GM12878 (cell line): ENCODE measurements around the gene RPRD1B. TPM values are rescaled to one million over a fixed set of nuclear protein-coding genes. Genes with fewer than 3 reads are reported as not detected.

Experiments
- EGR1 ChIP-seq, 2 experiments: IDR thresholded peaks; 1 replicate in 1 of 2; 2 replicates in 1 of 2; pipeline ENCODE4 v1.6.1; 2011 to 2012; ENCODE audit warnings: low read depth in 2 of 2, low read length in 2 of 2, borderline replicate concordance in 1 of 2, mild to moderate bottlenecking in 1 of 2, moderate library complexity in 1 of 2
- IKZF2 ChIP-seq, 2 experiments: fragments of 450-650 bp; IDR thresholded peaks; 2 replicates each; pipeline ENCODE4 v1.6.1; 2017; ENCODE audit warnings: mild to moderate bottlenecking in 2 of 2, moderate library complexity in 2 of 2
- MAX ChIP-seq: IDR thresholded peaks from 2 replicates; pipeline ENCODE4 v1.6.1; 2012; ENCODE audit warnings: low read depth, low read length, improper control_type of control experiment
- MLLT1 ChIP-seq: fragments of 450-650 bp; IDR thresholded peaks from 2 replicates; pipeline ENCODE4 v1.6.1; 2016; ENCODE audit warnings: mild to moderate bottlenecking
- PBX3 ChIP-seq: IDR thresholded peaks from 2 replicates; pipeline ENCODE4 v1.6.1; 2011; ENCODE audit warnings: mild to moderate bottlenecking, low read depth, low read length, moderate library complexity; ENCODE audit not compliant: insufficient replicate concordance
- POLR2AphosphoS2 ChIP-seq: IDR thresholded peaks from 2 replicates; pipeline ENCODE4 v1.6.1; 2011; ENCODE audit warnings: low read depth, mild to moderate bottlenecking, low read length, improper control_type of control experiment, moderate library complexity
- RCOR1 ChIP-seq: conservative IDR thresholded peaks from 2 replicates; pipeline ENCODE4 v1.6.1; 2012; ENCODE audit warnings: low read depth, low read length, improper control_type of control experiment
- REST ChIP-seq: IDR thresholded peaks from 2 replicates; pipeline ENCODE4 v1.6.1; 2012; ENCODE audit warnings: mild to moderate bottlenecking, low read depth, low read length
- USF1 ChIP-seq: IDR thresholded peaks from 2 replicates; pipeline ENCODE4 v1.6.1; 2011; ENCODE audit warnings: borderline replicate concordance, low read depth, mild to moderate bottlenecking, moderate library complexity, mixed read lengths, low read length; ENCODE audit not compliant: insufficient read depth; ENCODE audit errors: extremely low read length
- ZNF687 ChIP-seq: fragments of 450-650 bp; IDR thresholded peaks from 2 replicates; pipeline ENCODE4 v1.6.1; 2017; ENCODE audit warnings: mild to moderate bottlenecking, moderate library complexity
- polyA plus RNA-seq, 11 experiments: library from polyadenylated mRNA; depleted of rRNA in 4 of 11; unstranded in 6 of 11; stranded (reverse) in 5 of 11; fragments of >200 nt; fragmentation: Nextera tagmentation in 4 of 11; fragmentation: Illumina TruSeq in 1 of 11; extraction: Ambion mirVana in 4 of 11; extraction: Trizol in 1 of 11; gene quantifications; 1 replicate in 1 of 11; 2 replicates in 10 of 11; pipeline versions ENCODE4 v1.2.1 to v1.2.3, GENCODE V29; 2011 to 2016; ENCODE audit warnings: inconsistent platforms in 2 of 11, missing spikeins in 2 of 11, low read depth in 1 of 11
- total RNA-seq, 4 experiments: library from RNA; depleted of rRNA in 3 of 4; stranded (reverse); fragments of >200 nt in 3 of 4; fragmentation: Illumina TruSeq in 1 of 4; extraction: Trizol in 1 of 4; gene quantifications; 2 replicates each; pipeline versions ENCODE4 v1.2.1 to v1.2.3, GENCODE V29; 2013 to 2021
- TF ChIP-seq, protein P1 (sequence below): fragments of 450-650 bp; IDR thresholded peaks from 2 replicates; pipeline ENCODE4 v1.6.1; 2017; ENCODE audit warnings: antibody characterized with exemption, mild to moderate bottlenecking, moderate library complexity

Gene RPRD1B
- total and polyA plus RNA-seq, 10 of the 15 experiments (the other 5 are each of a cell fraction or from before 2014, with no cell fraction given) = 5.2 to 40.2 (median 30.0) TPM

- TF ChIP-seq REST (no peak), USF1 (peak; percentile 82), EGR1 (IDR thresholded peaks at IDR 0.05; ENCODE audit: borderline replicate concordance in 1 of 2, low read depth in 2 of 2, low read length in 2 of 2) (0 out of 3 replicates have a peak, but pooled peaks of 1 of the 2 experiments have one; percentile 50), MLLT1 (peak; percentile 77; the same call in 1 of the 2 replicates), POLR2AphosphoS2 (0 out of 2 replicates have a peak, but pooled peaks have one; percentile 22), MAX (peak; percentile 66; the same call in 1 of the 2 replicates), ZNF687 (peak; percentile 25), IKZF2 (IDR thresholded peaks at IDR 0.05) (peak in 1 of 2 experiments; percentile 41; a peak in 2 of 4 replicates), RCOR1 (no peak), PBX3 (no peak)
- TF ChIP-seq, protein P1, sequence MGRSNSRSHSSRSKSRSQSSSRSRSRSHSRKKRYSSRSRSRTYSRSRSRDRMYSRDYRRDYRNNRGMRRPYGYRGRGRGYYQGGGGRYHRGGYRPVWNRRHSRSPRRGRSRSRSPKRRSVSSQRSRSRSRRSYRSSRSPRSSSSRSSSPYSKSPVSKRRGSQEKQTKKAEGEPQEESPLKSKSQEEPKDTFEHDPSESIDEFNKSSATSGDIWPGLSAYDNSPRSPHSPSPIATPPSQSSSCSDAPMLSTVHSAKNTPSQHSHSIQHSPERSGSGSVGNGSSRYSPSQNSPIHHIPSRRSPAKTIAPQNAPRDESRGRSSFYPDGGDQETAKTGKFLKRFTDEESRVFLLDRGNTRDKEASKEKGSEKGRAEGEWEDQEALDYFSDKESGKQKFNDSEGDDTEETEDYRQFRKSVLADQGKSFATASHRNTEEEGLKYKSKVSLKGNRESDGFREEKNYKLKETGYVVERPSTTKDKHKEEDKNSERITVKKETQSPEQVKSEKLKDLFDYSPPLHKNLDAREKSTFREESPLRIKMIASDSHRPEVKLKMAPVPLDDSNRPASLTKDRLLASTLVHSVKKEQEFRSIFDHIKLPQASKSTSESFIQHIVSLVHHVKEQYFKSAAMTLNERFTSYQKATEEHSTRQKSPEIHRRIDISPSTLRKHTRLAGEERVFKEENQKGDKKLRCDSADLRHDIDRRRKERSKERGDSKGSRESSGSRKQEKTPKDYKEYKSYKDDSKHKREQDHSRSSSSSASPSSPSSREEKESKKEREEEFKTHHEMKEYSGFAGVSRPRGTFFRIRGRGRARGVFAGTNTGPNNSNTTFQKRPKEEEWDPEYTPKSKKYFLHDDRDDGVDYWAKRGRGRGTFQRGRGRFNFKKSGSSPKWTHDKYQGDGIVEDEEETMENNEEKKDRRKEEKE = peak; percentile 89
Observed at GRCh38 chr20:38032585-38033329, 789 bp upstream of the RPRD1B start (continued).
